Suprapubic skin (tissue), 3 donors: ENCODE results near the gene STAC2.

Experiments used
- CTCF ChIP-seq, 2 donors: fragments of 200-600 bp in 1 of 2; fragments of 450-650 bp in 1 of 2; sonication (generic) in 1 of 2; IDR thresholded peaks; one replicate each; pipeline ENCODE4 v1.5.1; 2016 to 2019; ENCODE audit warnings: antibody characterized with exemption in 2 of 2, mild to moderate bottlenecking in 1 of 2, moderate library complexity in 1 of 2
- EP300 ChIP-seq: sonication (generic); formaldehyde crosslinking; IDR thresholded peaks from one replicate; pipeline ENCODE4 v1.6.1; 2017; ENCODE audit warnings: antibody characterized with exemption

DNA sequence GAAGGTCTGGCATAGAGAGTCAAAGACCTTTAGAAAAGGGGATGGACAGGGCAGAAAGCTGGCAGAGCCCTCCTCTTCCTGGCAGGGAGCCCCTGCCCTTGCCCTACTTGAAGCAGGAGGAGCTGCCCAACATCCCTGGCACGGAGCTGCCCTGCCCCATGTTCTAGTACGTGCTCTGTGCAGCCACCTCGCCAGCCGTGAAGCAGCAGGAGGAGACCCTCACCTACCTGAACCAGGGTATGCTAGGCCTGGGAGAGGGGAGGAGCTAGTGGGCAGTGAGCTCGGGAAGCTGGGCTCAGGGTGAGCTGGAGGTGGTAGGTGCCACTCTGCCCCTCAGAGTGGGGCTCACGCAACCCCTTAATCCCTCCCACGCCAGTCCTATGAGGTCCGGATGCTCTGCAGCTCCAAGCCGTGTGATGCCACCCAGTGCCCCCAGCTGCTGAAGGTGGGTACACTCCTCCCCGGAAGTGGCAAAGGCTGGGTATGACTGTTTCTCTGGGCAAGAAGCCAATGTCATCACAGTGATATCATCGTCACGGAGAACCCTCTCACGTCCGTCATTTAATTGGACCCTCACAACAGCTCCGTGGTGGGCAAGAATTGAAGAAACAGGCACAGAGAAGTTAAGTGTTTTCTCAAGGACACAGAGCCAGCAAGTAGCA lies 12.7 kb upstream of the STAC2 start:
- no peak for TF ChIP-seq CTCF (IDR thresholded peaks at IDR 0.05)
- no peak for TF ChIP-seq EP300
